ENCODE data around the gene MRPL55.

DNA sequence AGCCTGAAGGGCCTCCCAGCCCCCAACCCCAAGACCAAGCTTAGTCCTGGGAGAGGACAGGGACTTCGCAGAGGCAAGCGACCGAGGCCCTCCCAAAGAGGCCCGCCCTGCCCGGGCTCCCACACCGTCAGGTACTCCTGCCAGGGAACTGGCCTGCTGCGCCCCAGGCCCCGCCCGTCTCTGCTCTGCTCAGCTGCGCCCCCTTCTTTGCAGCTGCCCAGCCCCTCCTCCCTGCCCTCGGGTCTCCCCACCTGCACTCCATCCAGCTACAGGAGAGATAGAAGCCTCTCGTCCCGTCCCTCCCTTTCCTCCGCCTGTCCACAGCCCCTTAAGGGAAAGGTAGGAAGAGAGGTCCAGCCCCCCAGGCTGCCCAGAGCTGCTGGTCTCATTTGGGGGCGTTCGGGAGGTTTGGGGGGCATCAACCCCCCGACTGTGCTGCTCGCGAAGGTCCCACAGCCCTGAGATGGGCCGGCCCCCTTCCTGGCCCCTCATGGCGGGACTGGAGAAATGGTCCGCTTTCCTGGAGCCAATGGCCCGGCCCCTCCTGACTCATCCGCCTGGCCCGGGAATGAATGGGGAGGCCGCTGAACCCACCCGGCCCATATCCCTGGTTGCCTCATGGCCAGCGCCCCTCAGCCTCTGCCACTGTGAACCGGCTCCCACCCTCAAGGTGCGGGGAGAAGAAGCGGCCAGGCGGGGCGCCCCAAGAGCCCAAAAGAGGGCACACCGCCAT lies 48.5 kb downstream of the MRPL55 start:
- TF ChIP-seq POLR2AphosphoS5 (IDR thresholded peaks at IDR 0.05) (no peak), RAD21 (conservative IDR thresholded peaks at IDR 0.05) (no peak), EZH2 (IDR thresholded peaks at IDR 0.05; ENCODE audit: borderline replicate concordance, insufficient read depth, low read length, poor library complexity, severe bottlenecking) (no peak)
- TF ChIP-seq, protein P1, sequence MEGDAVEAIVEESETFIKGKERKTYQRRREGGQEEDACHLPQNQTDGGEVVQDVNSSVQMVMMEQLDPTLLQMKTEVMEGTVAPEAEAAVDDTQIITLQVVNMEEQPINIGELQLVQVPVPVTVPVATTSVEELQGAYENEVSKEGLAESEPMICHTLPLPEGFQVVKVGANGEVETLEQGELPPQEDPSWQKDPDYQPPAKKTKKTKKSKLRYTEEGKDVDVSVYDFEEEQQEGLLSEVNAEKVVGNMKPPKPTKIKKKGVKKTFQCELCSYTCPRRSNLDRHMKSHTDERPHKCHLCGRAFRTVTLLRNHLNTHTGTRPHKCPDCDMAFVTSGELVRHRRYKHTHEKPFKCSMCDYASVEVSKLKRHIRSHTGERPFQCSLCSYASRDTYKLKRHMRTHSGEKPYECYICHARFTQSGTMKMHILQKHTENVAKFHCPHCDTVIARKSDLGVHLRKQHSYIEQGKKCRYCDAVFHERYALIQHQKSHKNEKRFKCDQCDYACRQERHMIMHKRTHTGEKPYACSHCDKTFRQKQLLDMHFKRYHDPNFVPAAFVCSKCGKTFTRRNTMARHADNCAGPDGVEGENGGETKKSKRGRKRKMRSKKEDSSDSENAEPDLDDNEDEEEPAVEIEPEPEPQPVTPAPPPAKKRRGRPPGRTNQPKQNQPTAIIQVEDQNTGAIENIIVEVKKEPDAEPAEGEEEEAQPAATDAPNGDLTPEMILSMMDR (IDR thresholded peaks at IDR 0.05; ENCODE audit: poor library complexity, severe bottlenecking) = no peak
